Trophoblast cell (in vitro differentiated cells and primary cell): ENCODE measurements around the gene XPR1.
A peak's percentile ranks its signal among the peaks of the same experiment; 100 is the strongest.

ENCODE experiments used
- DNase-seq, 2 donors: peaks; one replicate each; pipeline ENCODE4 v3.0.0-alpha.2; 2016
- H2AFZ ChIP-seq: 2 replicates; pipeline ENCODE4 v1.6.1; 2013; ENCODE audit warnings: low read length, moderate library complexity, mild to moderate bottlenecking; ENCODE audit not compliant: insufficient read depth, poor library complexity
- H2AK5ac ChIP-seq: 2 replicates; pipeline ENCODE4 v1.6.1; 2013; ENCODE audit warnings: mild to moderate bottlenecking, low read length
- H2BK120ac ChIP-seq: 2 replicates; pipeline ENCODE4 v1.6.1; 2013; ENCODE audit warnings: low read length, mild to moderate bottlenecking, moderate library complexity; ENCODE audit not compliant: insufficient read depth, poor library complexity
- H2BK12ac ChIP-seq: 2 replicates; pipeline ENCODE4 v1.6.1; 2013; ENCODE audit warnings: mild to moderate bottlenecking, low read length, moderate library complexity
- H2BK5ac ChIP-seq: 2 replicates; pipeline ENCODE4 v1.6.1; 2013; ENCODE audit warnings: low read length, low read depth, moderate library complexity, mild to moderate bottlenecking; ENCODE audit not compliant: poor library complexity
- H3K14ac ChIP-seq: 2 replicates; pipeline ENCODE4 v1.6.1; 2013; ENCODE audit warnings: mild to moderate bottlenecking, low read length
- H3K18ac ChIP-seq: 2 replicates; pipeline ENCODE4 v1.6.1; 2013; ENCODE audit warnings: mild to moderate bottlenecking, low read length
- H3K23ac ChIP-seq: 2 replicates; pipeline ENCODE4 v1.6.1; 2013; ENCODE audit warnings: low read length
- H3K27ac ChIP-seq: 2 replicates; pipeline ENCODE4 v1.5.1; 2013; ENCODE audit warnings: low read depth, mild to moderate bottlenecking, inconsistent platforms, low read length, moderate library complexity
- H3K27me3 ChIP-seq: 2 replicates; pipeline ENCODE4 v1.6.1; 2013; ENCODE audit warnings: inconsistent platforms, mild to moderate bottlenecking, low read length, moderate library complexity; ENCODE audit not compliant: insufficient read depth
- H3K36me3 ChIP-seq, 2 experiments: 1 replicate in 1 of 2; 2 replicates in 1 of 2; pipeline ENCODE4 v1.6.1; 2013; ENCODE audit warnings: low read length in 2 of 2, mild to moderate bottlenecking in 2 of 2, moderate library complexity in 1 of 2; ENCODE audit not compliant: insufficient read depth in 2 of 2, control insufficient read depth in 1 of 2
- H3K4ac ChIP-seq: 2 replicates; pipeline ENCODE4 v1.6.1; 2013; ENCODE audit warnings: low read depth, mild to moderate bottlenecking, low read length, moderate library complexity
- H3K4me1 ChIP-seq, 2 experiments: 1 replicate in 1 of 2; 2 replicates in 1 of 2; pipeline ENCODE4 v1.6.1; 2013; ENCODE audit warnings: low read length in 2 of 2, mild to moderate bottlenecking in 2 of 2, moderate library complexity in 1 of 2; ENCODE audit not compliant: insufficient read depth in 2 of 2, control insufficient read depth in 1 of 2
- H3K4me2 ChIP-seq: 2 replicates; pipeline ENCODE4 v1.6.1; 2013; ENCODE audit warnings: inconsistent platforms, mild to moderate bottlenecking, low read length, moderate library complexity
- H3K4me3 ChIP-seq: 2 replicates; pipeline ENCODE4 v1.5.1; 2013; ENCODE audit warnings: mild to moderate bottlenecking, low read depth, low read length, inconsistent platforms
- H3K79me1 ChIP-seq: one replicate; pipeline ENCODE4 v1.6.1; 2013; ENCODE audit warnings: low read length
- H3K79me2 ChIP-seq: 2 replicates; pipeline ENCODE4 v1.6.1; 2013; ENCODE audit warnings: low read length, mild to moderate bottlenecking; ENCODE audit not compliant: control insufficient read depth, insufficient read depth, poor library complexity
- H3K9ac ChIP-seq: 2 replicates; pipeline ENCODE4 v1.6.1; 2013; ENCODE audit warnings: mild to moderate bottlenecking, low read length
- H3K9me3 ChIP-seq: 2 replicates; pipeline ENCODE4 v1.6.1; 2013; ENCODE audit warnings: low read depth, mild to moderate bottlenecking, control low read depth, inconsistent platforms, low read length; ENCODE audit not compliant: insufficient read depth
- H4K12ac ChIP-seq: 2 replicates; pipeline ENCODE4 v1.6.1; 2013; ENCODE audit warnings: low read depth, mild to moderate bottlenecking, low read length, moderate library complexity
- H4K8ac ChIP-seq: 2 replicates; pipeline ENCODE4 v1.6.1; 2013; ENCODE audit warnings: low read depth, mild to moderate bottlenecking, low read length, moderate library complexity
- H4K91ac ChIP-seq: one replicate; pipeline ENCODE4 v1.6.1; 2013; ENCODE audit warnings: low read depth, mild to moderate bottlenecking, low read length, moderate library complexity
- WGBS: extraction: QIAGEN DNeasy Blood & Tissue Kit; methylation state at CpG from one replicate; pipeline ENCODE4 v1.1.7; 2013; ENCODE audit warnings: missing lambda C conversion rate; ENCODE audit not compliant: insufficient read length, insufficient coverage; ENCODE audit errors: extremely low coverage; 5-methylcytosine and 5-hydroxymethylcytosine counted together

The XPR1 gene

GRCh38 chr1:180884588-180885300 is 252.9 kb downstream of the XPR1 start:
- H3K4ac ChIP-seq: no peak overlapping the region
- H3K27me3 ChIP-seq: no peaks in the 10 kb centered on the region
- no peak overlapping the region for H2AFZ ChIP-seq
- H2BK12ac ChIP-seq: no peak overlapping the region
- H3K79me1 ChIP-seq: no peaks in the 10 kb centered on the region
- WGBS: no CpG with 5 or more reads among the region's 3 CpGs
- no peak for DNase-seq
- H3K36me3 ChIP-seq: peaks cover 0 to 2% of the 10 kb centered on the region in 2 experiments
- H2AK5ac ChIP-seq: no peak overlapping the region
- no peak overlapping the region for H4K91ac ChIP-seq
- H3K4me1 ChIP-seq: no peaks in the 10 kb centered on the region
- H3K18ac ChIP-seq: no peak overlapping the region
- no peak overlapping the region for H2BK120ac ChIP-seq
- H3K9me3 ChIP-seq: no peaks in the 10 kb centered on the region
- no peak overlapping the region for H4K8ac ChIP-seq
- no peaks in the 10 kb centered on the region for H3K79me2 ChIP-seq
- H3K4me3 ChIP-seq: no peak overlapping the region
- H3K4me2 ChIP-seq: no peak overlapping the region
- no peak overlapping the region for H3K27ac ChIP-seq
- no peak overlapping the region for H2BK5ac ChIP-seq
- no peak overlapping the region for H3K14ac ChIP-seq
- H3K9ac ChIP-seq: no peak overlapping the region
- H4K12ac ChIP-seq: no peak overlapping the region
- no peak overlapping the region for H3K23ac ChIP-seq

DNA sequence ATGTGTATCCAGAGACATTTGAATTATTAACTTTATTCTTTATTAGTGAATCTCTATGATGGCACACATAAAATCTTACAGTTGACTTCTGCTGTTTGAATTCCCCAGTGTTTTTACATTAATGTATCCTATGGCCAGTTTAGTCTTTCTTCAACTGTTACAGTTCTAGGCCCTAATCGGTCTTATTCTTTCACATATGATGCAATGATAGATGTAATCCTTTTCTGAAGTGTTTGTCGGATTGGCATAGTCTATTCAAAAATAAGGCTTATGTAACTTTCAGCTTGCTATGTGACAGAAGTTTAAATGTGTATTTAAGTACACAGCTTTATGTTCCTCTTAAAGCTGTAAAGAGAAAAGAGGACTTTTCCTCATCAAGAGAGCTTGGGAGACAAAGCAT is 254.5 kb downstream of the XPR1 start:
- Histone ChIP-seq H3K4ac (no peak overlapping the region), H3K18ac (no peak overlapping the region), H3K27me3 (no peaks in the 10 kb centered on the region), H3K79me1 (no peaks in the 10 kb centered on the region), H3K4me2 (no peak overlapping the region), H2BK120ac (no peak overlapping the region), H3K36me3 (no peaks in the 10 kb centered on the region), H4K91ac (no peak overlapping the region), H3K27ac (no peak overlapping the region), H3K9me3 (no peaks in the 10 kb centered on the region), H3K4me1 (no peaks in the 10 kb centered on the region), H2BK5ac (no peak overlapping the region), H3K4me3 (no peak overlapping the region), H2AFZ (no peak overlapping the region), H3K14ac (no peak overlapping the region), H3K9ac (no peak overlapping the region), H3K79me2 (no peaks in the 10 kb centered on the region), H4K8ac (no peak overlapping the region), H4K12ac (no peak overlapping the region), H2AK5ac (no peak overlapping the region), H3K23ac (no peak overlapping the region), H2BK12ac (no peak overlapping the region)
- no peak for DNase-seq
- WGBS: no CpG with 5 or more reads among the region's 2 CpGs

DNA sequence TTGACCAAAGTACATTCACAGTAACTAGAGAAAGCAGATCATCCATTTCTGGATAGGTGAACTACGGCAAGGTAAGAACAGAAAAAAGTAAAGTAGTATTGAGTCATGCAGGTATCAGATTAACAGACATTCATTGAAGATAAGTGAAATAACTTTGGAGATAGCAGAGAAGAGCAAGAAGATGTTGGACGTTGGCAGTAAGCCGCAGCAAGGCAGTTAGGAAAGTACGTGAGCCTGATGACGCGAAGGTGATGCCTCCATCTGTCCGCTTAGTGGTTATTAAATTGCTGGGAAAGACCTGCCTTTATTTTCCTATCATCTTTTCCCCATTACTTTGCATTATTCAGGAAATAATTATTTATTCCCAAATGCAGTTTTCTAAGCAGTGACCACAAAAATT is 256.0 kb downstream of the XPR1 start:
- Histone ChIP-seq H3K18ac (no peak overlapping the region), H3K4ac (no peak overlapping the region)
- no CpG with 5 or more reads among the region's 7 CpGs for WGBS

GRCh38 chr1:180888870-180889269 is 257.0 kb downstream of the XPR1 start:
- no peak overlapping the region for H2BK5ac ChIP-seq
- no peaks in the 10 kb centered on the region for H3K79me2 ChIP-seq
- H3K4me1 ChIP-seq: no peaks in the 10 kb centered on the region
- no peak for DNase-seq
- H4K91ac ChIP-seq: no peak overlapping the region
- H2AFZ ChIP-seq: no peak overlapping the region
- H3K27me3 ChIP-seq: no peaks in the 10 kb centered on the region
- H3K18ac ChIP-seq: no peak overlapping the region
- no peak overlapping the region for H3K14ac ChIP-seq
- no peak overlapping the region for H3K4me3 ChIP-seq
- H2BK12ac ChIP-seq: no peak overlapping the region
- no peaks in the 10 kb centered on the region for H3K36me3 ChIP-seq
- no CpG with 5 or more reads among the region's 1 CpG for whole genome bisulfite sequencing
- no peak overlapping the region for H2BK120ac ChIP-seq
- no peaks in the 10 kb centered on the region for H3K79me1 ChIP-seq
- no peak overlapping the region for H3K4me2 ChIP-seq
- no peak overlapping the region for H3K23ac ChIP-seq
- no peak overlapping the region for H3K9ac ChIP-seq
- H3K4ac ChIP-seq: no peak overlapping the region
- H4K8ac ChIP-seq: no peak overlapping the region
- no peak overlapping the region for H4K12ac ChIP-seq
- no peaks in the 10 kb centered on the region for H3K9me3 ChIP-seq
- no peak overlapping the region for H2AK5ac ChIP-seq
- H3K27ac ChIP-seq: no peak overlapping the region

More for the DNA sequence above, 256.0 kb downstream of the XPR1 start:
- no peak overlapping the region for H3K4me2 ChIP-seq
- no peaks in the 10 kb centered on the region for H3K36me3 ChIP-seq
- H3K4me1 ChIP-seq: no peaks in the 10 kb centered on the region
- H3K79me2 ChIP-seq: no peaks in the 10 kb centered on the region
- no peak overlapping the region for H2BK12ac ChIP-seq
- H4K12ac ChIP-seq: no peak overlapping the region
- no peak overlapping the region for H4K91ac ChIP-seq
- no peak overlapping the region for H3K14ac ChIP-seq
- H4K8ac ChIP-seq: no peak overlapping the region
- no peak overlapping the region for H3K27ac ChIP-seq
- no peak overlapping the region for H2AK5ac ChIP-seq
- H3K9ac ChIP-seq: no peak overlapping the region
- peak; percentile 62 to 63 for DNase-seq
- H3K9me3 ChIP-seq: no peaks in the 10 kb centered on the region
- no peak overlapping the region for H3K23ac ChIP-seq
- H2BK120ac ChIP-seq: no peak overlapping the region
- no peaks in the 10 kb centered on the region for H3K79me1 ChIP-seq
- H2BK5ac ChIP-seq: no peak overlapping the region
- no peak overlapping the region for H2AFZ ChIP-seq
- H3K4me3 ChIP-seq: no peak overlapping the region
- H3K27me3 ChIP-seq: no peaks in the 10 kb centered on the region
